Epithelial cell of proximal tubule (primary cell): ENCODE measurements around the gene UBXN10. TPM values are rescaled to one million over a fixed set of nuclear protein-coding genes. Genes with fewer than 3 reads are reported as not detected.

Experiments
- DNase-seq: peaks from one replicate; pipeline ENCODE4 v3.0.0-alpha.2; 2011; ENCODE audit warnings: low read depth
- H3K4me3 ChIP-seq: 2 replicates; pipeline ENCODE4 v1.5.1; 2011; ENCODE audit warnings: low read depth, mild to moderate bottlenecking, low read length
- CTCF ChIP-seq: conservative IDR thresholded peaks from 2 replicates; pipeline ENCODE4 v1.5.1; 2012; ENCODE audit warnings: low read depth, mild to moderate bottlenecking, low read length
- total RNA-seq: library from RNA; depleted of rRNA; stranded (reverse); fragments of >200 nt; gene quantifications from 2 replicates; pipeline ENCODE4 v1.2.3, GENCODE V29; 2015

UBXN10 gene
- total RNA-seq, 1 donor from 2014 or later: 0.23 TPM

- DNase-seq: no peak
- H3K4me3 ChIP-seq: no peak overlapping the region
- no peak for TF ChIP-seq CTCF
These were observed 37.9 kb upstream of the UBXN10 start for GRCh38 chr1:20147846-20148570.

GRCh38 chr1:20148571-20149500 lies 37.1 kb upstream of the UBXN10 start:
- DNase-seq: no peak
- no peak overlapping the region for H3K4me3 ChIP-seq
- no peak for TF ChIP-seq CTCF

GRCh38 chr1:20149601-20150325 lies 36.1 kb upstream of the UBXN10 start:
- no peak overlapping the region for H3K4me3 ChIP-seq
- no peak for DNase-seq
- TF ChIP-seq CTCF: no peak

GRCh38 chr1:20150326-20150705 lies 35.6 kb upstream of the UBXN10 start:
- no peak for DNase-seq
- no peak for TF ChIP-seq CTCF
- H3K4me3 ChIP-seq: no peak overlapping the region

GRCh38 chr1:20150969-20151368 lies 34.9 kb upstream of the UBXN10 start:
- DNase-seq: no peak
- no peak overlapping the region for H3K4me3 ChIP-seq
- TF ChIP-seq CTCF: no peak

GRCh38 chr1:20151906-20152598 lies 33.8 kb upstream of the UBXN10 start:
- peak overlapping the region; percentile 55 for H3K4me3 ChIP-seq
- DNase-seq: no peak
- TF ChIP-seq CTCF: peak; percentile 66
